GM12878 (cell line): Measurements from ENCODE around the gene C6orf62. TPM values are rescaled to one million over a fixed set of nuclear protein-coding genes. Genes with fewer than 3 reads are reported as not detected.

Source experiments
- ATAC-seq: fragments of 200-7000 bp; cut with Tn5 transposase; 3 replicates; pipeline ENCODE4 v1.9.1; 2020; ENCODE audit warnings: mild to moderate bottlenecking, moderate library complexity
- BruUV-seq: library from RNA; stranded (reverse); fragments of 400-500 nt; replicated peaks from 2 replicates; lab custom pipeline; 2021; lab: Mats Ljungman, UMichigan
- CTCF ChIA-PET: fragments of 300-600 bp; sonication (Branson Sonifier 250); formaldehyde crosslinking; extraction: SDS; loops from one replicate; lab custom pipeline; 2021; ENCODE audit warnings: inconsistent platforms; lab: Yijun Ruan, JAX
- POLR2A ChIA-PET: fragments of 350-600 bp; formaldehyde crosslinking; extraction: SDS; loops from one replicate; lab custom pipeline; 2021; ENCODE audit warnings: inconsistent platforms; lab: Charles Lee
- RAD21 ChIA-PET: fragments of 300-600 bp; sonication (Branson Sonifier 250); formaldehyde crosslinking; loops from one replicate; lab custom pipeline; 2023; ENCODE audit warnings: antibody characterized with exemption; ENCODE audit not compliant: unreplicated experiment; lab: Charles Lee
- SMC1A ChIA-PET: fragments of 300-600 bp; sonication (Branson Sonifier 250); formaldehyde crosslinking; loops from one replicate; lab custom pipeline; 2023; ENCODE audit not compliant: unreplicated experiment, uncharacterized antibody; lab: Charles Lee
- DNase-seq: peaks from one replicate; pipeline ENCODE4 v3.0.0-alpha.2; 2011; ENCODE audit warnings: low read depth, low spot score
- FAIRE-seq: peaks from 3 replicates; lab custom pipeline; 2011; peaks lifted over from hg19 to GRCh38; lab: Jason Lieb, UNC
- H2AFZ ChIP-seq: 2 replicates; pipeline ENCODE4 v1.6.0; 2011; ENCODE audit warnings: low read depth, low read length, control low read depth; ENCODE audit not compliant: control insufficient read depth
- H3K27ac ChIP-seq: 2 replicates; pipeline ENCODE4 v1.5.1; 2011; ENCODE audit warnings: control low read depth; ENCODE audit not compliant: control insufficient read depth, insufficient read depth
- H3K27me3 ChIP-seq, 2 experiments: replicated peaks in 1 of 2; 2 replicates each; pipeline versions ENCODE4 v1.6.0 to v1.6.1; 2011; ENCODE audit warnings: low read length in 1 of 2; ENCODE audit not compliant: control insufficient read depth in 2 of 2, insufficient read depth in 2 of 2
- H3K36me3 ChIP-seq, 2 experiments: 2 replicates each; pipeline ENCODE4 v1.5.1; 2011; ENCODE audit warnings: low read length in 1 of 2; ENCODE audit not compliant: control insufficient read depth in 2 of 2, insufficient read depth in 2 of 2
- H3K4me1 ChIP-seq: 2 replicates; pipeline ENCODE4 v1.6.1; 2011; ENCODE audit warnings: mild to moderate bottlenecking, low read length, moderate library complexity, mixed read lengths; ENCODE audit not compliant: control insufficient read depth, insufficient read depth
- H3K4me2 ChIP-seq: 2 replicates; pipeline ENCODE4 v1.6.0; 2011; ENCODE audit warnings: control low read depth; ENCODE audit not compliant: control insufficient read depth, insufficient read depth
- H3K4me3 ChIP-seq: fragments of 200-600 bp; sonication (generic); 2 replicates; pipeline ENCODE4 v1.5.1; 2016
- H3K79me2 ChIP-seq: 2 replicates; pipeline ENCODE4 v1.6.0; 2011; ENCODE audit warnings: low read length; ENCODE audit not compliant: control insufficient read depth, insufficient read depth
- H3K9ac ChIP-seq: 2 replicates; pipeline ENCODE4 v1.8.0; 2011; ENCODE audit warnings: low read length, control low read depth, mixed read lengths; ENCODE audit not compliant: control insufficient read depth, insufficient read depth
- H3K9me3 ChIP-seq: replicated peaks from 3 replicates; pipeline ENCODE4 v1.5.1; 2011; ENCODE audit warnings: mild to moderate bottlenecking, low read length; ENCODE audit not compliant: control insufficient read depth, insufficient read depth
- H4K20me1 ChIP-seq: 2 replicates; pipeline ENCODE4 v1.6.0; 2011; ENCODE audit not compliant: control insufficient read depth, insufficient read depth
- EP300 ChIP-seq, 2 experiments: fragments of 150-350 bp in 1 of 2; IDR thresholded peaks; 2 replicates each; pipeline ENCODE4 v1.6.1; 2011 to 2012; ENCODE audit warnings: low read depth in 2 of 2, low read length in 2 of 2, borderline replicate concordance in 1 of 2, improper control_type of control experiment in 1 of 2, inconsistent platforms in 1 of 2; ENCODE audit not compliant: control insufficient read depth in 1 of 2
- NBN ChIP-seq: fragments of 450-650 bp; IDR thresholded peaks from 2 replicates; pipeline ENCODE4 v1.6.1; 2016
- POLR2AphosphoS2 ChIP-seq: IDR thresholded peaks from 2 replicates; pipeline ENCODE4 v1.6.1; 2011; ENCODE audit warnings: low read depth, mild to moderate bottlenecking, low read length, improper control_type of control experiment, moderate library complexity
- RCOR1 ChIP-seq: conservative IDR thresholded peaks from 2 replicates; pipeline ENCODE4 v1.6.1; 2012; ENCODE audit warnings: low read depth, low read length, improper control_type of control experiment
- SREBF1 ChIP-seq: IDR thresholded peaks from 2 replicates; pipeline ENCODE4 v1.6.1; 2012; ENCODE audit warnings: mild to moderate bottlenecking, low read length
- TCF12 ChIP-seq: IDR thresholded peaks from 2 replicates; pipeline ENCODE4 v1.6.1; 2011; ENCODE audit warnings: low read depth, mild to moderate bottlenecking, low read length
- ZNF622 ChIP-seq: fragments of 450-650 bp; IDR thresholded peaks from 2 replicates; pipeline ENCODE4 v1.6.1; 2017; ENCODE audit warnings: mild to moderate bottlenecking, inconsistent platforms
- WGBS: methylation state at CpG from one replicate; pipeline ENCODE4 v1.1.6; 2016; ENCODE audit warnings: low lambda C conversion rate; ENCODE audit not compliant: insufficient replicate concordance, insufficient coverage; ENCODE audit errors: missing lambda C conversion rate; 5-methylcytosine and 5-hydroxymethylcytosine counted together
- in situ Hi-C: fragments of 300-500 bp; cut with MboI; formaldehyde crosslinking; loops from 9 replicates; pipeline ENCODE4 v1.14.3; 2018; ENCODE audit warnings: mixed read lengths
- intact Hi-C: fragments of 100-400 bp; cut with micrococcal nuclease; formaldehyde crosslinking; loops from one replicate; pipeline ENCODE4 v1.14.2; 2022; ENCODE audit not compliant: unreplicated experiment
- polyA plus RNA-seq, 11 experiments: library from polyadenylated mRNA; depleted of rRNA in 4 of 11; unstranded in 6 of 11; stranded (reverse) in 5 of 11; fragments of >200 nt; fragmentation: Nextera tagmentation in 4 of 11; fragmentation: Illumina TruSeq in 1 of 11; extraction: Ambion mirVana in 4 of 11; extraction: Trizol in 1 of 11; gene quantifications; 1 replicate in 1 of 11; 2 replicates in 10 of 11; pipeline versions ENCODE4 v1.2.1 to v1.2.3, GENCODE V29; 2011 to 2016; ENCODE audit warnings: inconsistent platforms in 2 of 11, missing spikeins in 2 of 11, low read depth in 1 of 11
- total RNA-seq, 4 experiments: library from RNA; depleted of rRNA in 3 of 4; stranded (reverse); fragments of >200 nt in 3 of 4; fragmentation: Illumina TruSeq in 1 of 4; extraction: Trizol in 1 of 4; gene quantifications; 2 replicates each; pipeline versions ENCODE4 v1.2.1 to v1.2.3, GENCODE V29; 2013 to 2021
- TF ChIP-seq, protein P1 (sequence below): fragments of 150-350 bp; IDR thresholded peaks from 2 replicates; pipeline ENCODE4 v1.6.1; 2014; ENCODE audit warnings: mild to moderate bottlenecking, low read depth, low read length

C6orf62 gene
- total and polyA plus RNA-seq, 10 of the 15 experiments (the other 5 are each of a cell fraction or from before 2014, with no cell fraction given), result 55.6 to 565 (median 126) TPM

DNA sequence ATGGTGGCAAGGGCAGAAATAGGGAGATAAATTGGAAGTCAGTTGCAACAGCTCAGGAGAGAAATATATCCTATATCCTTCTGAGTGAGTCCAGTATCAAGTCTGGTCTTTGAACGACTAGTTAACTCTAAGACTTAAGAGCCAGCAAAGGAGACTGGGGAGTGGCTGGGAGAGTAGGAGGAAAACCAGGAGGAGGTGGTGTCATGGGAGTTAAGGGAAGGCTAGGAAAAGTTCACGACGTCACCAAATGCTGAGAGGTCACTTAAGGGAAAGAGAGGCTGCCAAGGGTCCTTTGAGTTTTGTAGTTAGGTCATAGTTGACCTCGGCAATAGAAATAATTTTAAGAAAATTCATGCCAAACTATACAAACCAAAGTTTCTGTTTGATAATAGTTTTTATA lies 27.0 kb downstream of the C6orf62 start (continued):
- TF ChIP-seq EP300 (IDR thresholded peaks at IDR 0.05; ENCODE audit: borderline replicate concordance in 1 of 2, control insufficient read depth in 1 of 2, low read depth in 2 of 2, low read length in 2 of 2) (no peak), POLR2AphosphoS2 (no peak), ZNF622 (no peak), RCOR1 (no peak), NBN (no peak)
- TF ChIP-seq, protein P1, sequence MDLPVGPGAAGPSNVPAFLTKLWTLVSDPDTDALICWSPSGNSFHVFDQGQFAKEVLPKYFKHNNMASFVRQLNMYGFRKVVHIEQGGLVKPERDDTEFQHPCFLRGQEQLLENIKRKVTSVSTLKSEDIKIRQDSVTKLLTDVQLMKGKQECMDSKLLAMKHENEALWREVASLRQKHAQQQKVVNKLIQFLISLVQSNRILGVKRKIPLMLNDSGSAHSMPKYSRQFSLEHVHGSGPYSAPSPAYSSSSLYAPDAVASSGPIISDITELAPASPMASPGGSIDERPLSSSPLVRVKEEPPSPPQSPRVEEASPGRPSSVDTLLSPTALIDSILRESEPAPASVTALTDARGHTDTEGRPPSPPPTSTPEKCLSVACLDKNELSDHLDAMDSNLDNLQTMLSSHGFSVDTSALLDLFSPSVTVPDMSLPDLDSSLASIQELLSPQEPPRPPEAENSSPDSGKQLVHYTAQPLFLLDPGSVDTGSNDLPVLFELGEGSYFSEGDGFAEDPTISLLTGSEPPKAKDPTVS, result no peak

DNA sequence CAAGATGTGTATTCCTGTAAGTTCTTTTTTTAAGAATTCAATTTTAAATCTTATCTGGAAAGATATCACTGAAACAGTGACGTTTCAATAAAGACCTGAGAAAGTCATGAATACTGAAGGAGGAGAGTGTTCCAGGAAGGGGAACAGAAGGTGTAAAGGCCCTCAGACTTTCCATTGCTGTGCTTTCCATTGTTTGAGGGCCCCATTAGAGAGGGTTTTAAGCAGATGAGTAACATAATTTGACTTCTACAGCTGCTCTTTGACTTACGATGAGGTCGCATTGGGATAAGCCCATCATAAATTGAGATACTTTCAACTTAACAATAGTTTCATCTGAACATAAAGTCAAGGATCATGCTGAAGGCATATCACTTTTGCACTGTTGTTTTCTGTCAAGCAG lies 27.4 kb downstream of the C6orf62 start:
- H3K36me3 ChIP-seq, result no peaks in the 10 kb centered on the region
- no peak overlapping the region for H3K4me2 ChIP-seq
- no peaks in the 10 kb centered on the region for H4K20me1 ChIP-seq
- ChIA-PET POLR2A (no interaction called here), CTCF (interaction anchor here (1.2 to 2.5 kb wide), 3 partner anchors 107 to 112 kb away, joined by 3 to 8 read pairs (median 4); no protein-coding TSS in a partner anchor), RAD21 (interaction anchor here (1.5 kb wide), 1 partner anchor 111 kb away, joined by 4 read pairs; no protein-coding TSS in a partner anchor), SMC1A (interaction anchor here (1.2 kb wide), 1 partner anchor 108 kb away, joined by 3 read pairs; no protein-coding TSS in a partner anchor)
- BruUV-seq, result no TSS peak
- ATAC-seq (no peak), DNase-seq (no peak), FAIRE-seq (no peak)
- H3K27ac ChIP-seq, result no peak overlapping the region
- H3K4me3 ChIP-seq, result no peak overlapping the region
- intact Hi-C loops, result loop anchor here (5.0 kb wide), 1 partner anchor 409 kb away; no protein-coding TSS in a partner anchor
- TF ChIP-seq TCF12 (no peak), SREBF1 (no peak)
- H2AFZ ChIP-seq, result no peak overlapping the region
- in situ Hi-C loops, result loop anchor here (10.0 kb wide), 1 partner anchor 407 kb away; no protein-coding TSS in a partner anchor
- no peaks in the 10 kb centered on the region for H3K79me2 ChIP-seq
- H3K9me3 ChIP-seq, result no peaks in the 10 kb centered on the region
- H3K9ac ChIP-seq, result no peak overlapping the region
- 78% methylated on average over 3 of the region's 3 CpGs for WGBS
- no peaks in the 10 kb centered on the region for H3K27me3 ChIP-seq
- H3K4me1 ChIP-seq, result no peaks in the 10 kb centered on the region; the same call in 1 of the 2 replicates
